ENCODE measurements around the gene FOXL3.

The FOXL3 gene

DNA sequence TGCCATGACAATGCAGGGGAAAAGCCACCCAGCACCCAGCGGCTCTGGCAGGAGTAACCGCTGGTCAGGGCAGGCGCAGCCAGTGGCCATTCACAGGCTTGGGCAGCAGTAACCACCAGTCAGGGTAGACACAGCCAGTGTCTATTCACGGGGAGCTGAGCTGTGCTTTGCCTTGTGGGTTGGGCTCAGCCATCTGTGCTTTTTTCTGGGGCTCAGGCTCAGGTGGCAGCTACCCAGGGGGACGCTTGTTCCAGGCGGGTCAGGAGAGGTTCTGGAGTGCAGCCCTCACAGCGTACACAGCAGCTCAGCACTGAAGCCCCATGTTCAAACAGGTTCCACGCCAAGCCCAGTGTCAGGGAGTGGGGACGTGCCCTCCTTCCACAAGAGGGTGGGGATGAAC is 28.5 kb downstream of the FOXL3 start:
- Histone ChIP-seq H3K36me3 (replicated peaks; ENCODE audit: low read depth, low read length) (no peaks in the 10 kb centered on the region), H3K4me2 (ENCODE audit: low read length) (no peak overlapping the region), H3K4me3 (ENCODE audit: low read length) (no peak overlapping the region), H3K9ac (ENCODE audit: low read length) (no peak overlapping the region), H3K79me2 (ENCODE audit: low read length) (no peaks in the 10 kb centered on the region), H3K27me3 (ENCODE audit: low read depth, low read length) (no peaks in the 10 kb centered on the region), H3K9me3 (ENCODE audit: insufficient read depth, low read length) (no peaks in the 10 kb centered on the region), H4K20me1 (ENCODE audit: insufficient read depth, low read length) (no peaks in the 10 kb centered on the region), H3K4me1 (ENCODE audit: low read length) (no peaks in the 10 kb centered on the region), H2AFZ (ENCODE audit: low read depth, low read length) (no peak overlapping the region), H3K27ac (ENCODE audit: low read length) (no peak overlapping the region)
- TF ChIP-seq, protein P1, sequence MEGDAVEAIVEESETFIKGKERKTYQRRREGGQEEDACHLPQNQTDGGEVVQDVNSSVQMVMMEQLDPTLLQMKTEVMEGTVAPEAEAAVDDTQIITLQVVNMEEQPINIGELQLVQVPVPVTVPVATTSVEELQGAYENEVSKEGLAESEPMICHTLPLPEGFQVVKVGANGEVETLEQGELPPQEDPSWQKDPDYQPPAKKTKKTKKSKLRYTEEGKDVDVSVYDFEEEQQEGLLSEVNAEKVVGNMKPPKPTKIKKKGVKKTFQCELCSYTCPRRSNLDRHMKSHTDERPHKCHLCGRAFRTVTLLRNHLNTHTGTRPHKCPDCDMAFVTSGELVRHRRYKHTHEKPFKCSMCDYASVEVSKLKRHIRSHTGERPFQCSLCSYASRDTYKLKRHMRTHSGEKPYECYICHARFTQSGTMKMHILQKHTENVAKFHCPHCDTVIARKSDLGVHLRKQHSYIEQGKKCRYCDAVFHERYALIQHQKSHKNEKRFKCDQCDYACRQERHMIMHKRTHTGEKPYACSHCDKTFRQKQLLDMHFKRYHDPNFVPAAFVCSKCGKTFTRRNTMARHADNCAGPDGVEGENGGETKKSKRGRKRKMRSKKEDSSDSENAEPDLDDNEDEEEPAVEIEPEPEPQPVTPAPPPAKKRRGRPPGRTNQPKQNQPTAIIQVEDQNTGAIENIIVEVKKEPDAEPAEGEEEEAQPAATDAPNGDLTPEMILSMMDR (IDR thresholded peaks at IDR 0.05; ENCODE audit: low read depth, low read length): no peak
- TF ChIP-seq EZH2phosphoT487 (IDR thresholded peaks at IDR 0.05; ENCODE audit: low read depth): no peak

DNA sequence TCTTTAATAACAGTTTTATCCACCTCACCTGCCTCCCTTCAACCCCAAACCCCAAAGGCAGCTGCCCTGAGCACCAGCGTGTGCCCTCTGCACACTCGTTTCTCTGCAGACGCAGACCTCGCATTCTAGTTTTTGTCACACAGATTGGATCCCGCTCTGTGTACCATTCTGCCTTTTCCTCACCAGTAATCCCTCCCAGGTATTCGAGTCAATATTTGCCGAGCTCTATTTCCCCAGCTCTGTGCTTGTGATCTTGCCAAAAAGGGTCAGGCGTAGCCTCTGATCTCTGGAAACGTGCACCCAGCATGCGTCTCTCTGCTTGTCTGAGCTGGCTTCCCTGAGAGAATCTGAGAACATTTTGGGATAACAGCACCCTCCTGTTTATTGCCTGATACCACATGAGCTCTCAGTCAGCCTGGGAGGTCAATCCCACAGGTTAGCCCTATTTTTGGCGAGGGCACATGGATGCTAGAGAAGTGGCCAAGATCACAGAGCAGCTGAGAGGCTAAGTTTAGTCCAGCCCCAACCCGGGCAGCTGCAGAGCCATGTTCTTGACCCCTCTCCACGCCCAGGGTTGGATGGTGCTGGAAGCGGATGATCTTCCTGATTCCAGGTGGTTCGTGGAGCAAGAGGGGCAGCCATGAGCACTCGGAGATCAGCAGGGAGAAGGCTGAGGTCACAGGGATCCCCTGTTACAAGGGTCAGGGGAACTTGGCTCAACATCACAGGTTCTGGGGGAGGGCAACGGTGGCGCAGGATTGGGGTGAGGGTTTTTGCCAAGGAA is 29.1 kb downstream of the FOXL3 start:
- H3K4me3 ChIP-seq (ENCODE audit: low read length): no peak overlapping the region
- no peaks in the 10 kb centered on the region for H3K79me2 ChIP-seq (ENCODE audit: low read length)
- no peaks in the 10 kb centered on the region for H3K4me1 ChIP-seq (ENCODE audit: low read length)
- H4K20me1 ChIP-seq (ENCODE audit: insufficient read depth, low read length): no peaks in the 10 kb centered on the region
- no peak overlapping the region for H3K9ac ChIP-seq (ENCODE audit: low read length)
- H3K36me3 ChIP-seq (replicated peaks; ENCODE audit: low read depth, low read length): no peaks in the 10 kb centered on the region
- no peak overlapping the region for H2AFZ ChIP-seq (ENCODE audit: low read depth, low read length)
- no peak overlapping the region for H3K4me2 ChIP-seq (ENCODE audit: low read length)
- no peaks in the 10 kb centered on the region for H3K9me3 ChIP-seq (ENCODE audit: insufficient read depth, low read length)
- no peak for TF ChIP-seq EZH2phosphoT487 (IDR thresholded peaks at IDR 0.05; ENCODE audit: low read depth)
- TF ChIP-seq, protein P1 (IDR thresholded peaks at IDR 0.05; ENCODE audit: low read depth, low read length): no peak
- H3K27me3 ChIP-seq (ENCODE audit: low read depth, low read length): no peaks in the 10 kb centered on the region
- no peak overlapping the region for H3K27ac ChIP-seq (ENCODE audit: low read length)

DNA sequence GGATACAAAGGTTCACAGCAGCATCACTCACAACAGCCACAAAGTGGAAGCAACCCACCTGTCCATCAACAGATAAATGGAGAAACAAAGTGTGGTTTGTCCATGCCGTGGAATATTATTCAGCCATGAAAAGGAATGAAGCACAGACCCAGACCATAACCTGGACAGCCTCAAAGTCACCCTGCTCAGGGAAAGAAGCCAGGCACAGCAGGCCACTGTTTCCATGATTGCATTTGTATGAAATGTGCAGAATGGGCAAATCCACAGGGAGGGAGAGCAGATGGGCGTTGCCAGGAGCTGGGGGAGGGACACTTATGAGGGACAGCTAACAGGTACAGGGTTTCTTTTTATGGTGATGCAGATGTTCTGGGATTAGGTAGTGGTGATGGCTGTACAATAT is 30.3 kb downstream of the FOXL3 start:
- H4K20me1 ChIP-seq (ENCODE audit: insufficient read depth, low read length): no peaks in the 10 kb centered on the region
- TF ChIP-seq, protein P1 (IDR thresholded peaks at IDR 0.05; ENCODE audit: low read depth, low read length): no peak
- TF ChIP-seq EZH2phosphoT487 (IDR thresholded peaks at IDR 0.05; ENCODE audit: low read depth): no peak
- H3K27me3 ChIP-seq (ENCODE audit: low read depth, low read length): no peaks in the 10 kb centered on the region
- H3K9me3 ChIP-seq (ENCODE audit: insufficient read depth, low read length): no peaks in the 10 kb centered on the region
- H3K36me3 ChIP-seq (replicated peaks; ENCODE audit: low read depth, low read length): no peaks in the 10 kb centered on the region
- no peak overlapping the region for H3K27ac ChIP-seq (ENCODE audit: low read length)
- no peaks in the 10 kb centered on the region for H3K79me2 ChIP-seq (ENCODE audit: low read length)
- no peak overlapping the region for H3K9ac ChIP-seq (ENCODE audit: low read length)
- no peaks in the 10 kb centered on the region for H3K4me1 ChIP-seq (ENCODE audit: low read length)
- no peak overlapping the region for H3K4me2 ChIP-seq (ENCODE audit: low read length)
- H2AFZ ChIP-seq (ENCODE audit: low read depth, low read length): no peak overlapping the region
- H3K4me3 ChIP-seq (ENCODE audit: low read length): no peak overlapping the region

DNA sequence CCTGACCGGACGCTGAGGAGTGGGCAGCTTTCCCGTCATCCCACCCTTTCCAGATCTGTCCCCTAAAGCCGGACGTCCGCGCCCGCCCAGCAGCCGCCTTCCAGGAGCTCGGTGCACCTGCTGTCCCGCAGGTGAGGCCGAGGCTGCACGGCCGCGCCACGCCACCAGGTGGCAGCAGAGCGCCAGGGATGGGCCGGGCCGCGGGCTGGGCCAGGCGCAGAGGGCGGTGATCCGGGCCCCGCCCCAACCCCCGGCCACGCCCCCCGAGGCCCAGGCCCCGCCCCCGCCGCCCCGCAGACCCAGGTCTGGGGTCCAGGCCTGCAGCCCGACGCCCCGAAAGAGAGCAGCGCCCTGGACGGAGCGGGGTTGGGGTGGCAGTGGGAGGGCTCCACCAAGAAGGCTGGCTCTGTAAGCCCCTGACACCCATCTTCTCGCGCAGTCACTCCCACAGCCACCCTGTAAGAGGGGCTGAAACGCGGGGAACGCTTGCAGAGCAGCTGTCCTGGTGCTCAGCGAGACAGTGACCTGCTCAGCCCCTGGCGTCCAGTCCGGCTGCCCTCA is 32.2 kb downstream of the FOXL3 start:
- H3K4me3 ChIP-seq (ENCODE audit: low read length): no peak overlapping the region
- no peaks in the 10 kb centered on the region for H3K79me2 ChIP-seq (ENCODE audit: low read length)
- TF ChIP-seq, protein P1 (IDR thresholded peaks at IDR 0.05; ENCODE audit: low read depth, low read length): peak; percentile 49
- TF ChIP-seq EZH2phosphoT487 (IDR thresholded peaks at IDR 0.05; ENCODE audit: low read depth): no peak
- no peak overlapping the region for H3K4me2 ChIP-seq (ENCODE audit: low read length)
- no peaks in the 10 kb centered on the region for H3K4me1 ChIP-seq (ENCODE audit: low read length)
- no peaks in the 10 kb centered on the region for H3K36me3 ChIP-seq (replicated peaks; ENCODE audit: low read depth, low read length)
- no peaks in the 10 kb centered on the region for H4K20me1 ChIP-seq (ENCODE audit: insufficient read depth, low read length)
- no peak overlapping the region for H2AFZ ChIP-seq (ENCODE audit: low read depth, low read length)
- no peak overlapping the region for H3K27ac ChIP-seq (ENCODE audit: low read length)
- no peaks in the 10 kb centered on the region for H3K27me3 ChIP-seq (ENCODE audit: low read depth, low read length)
- H3K9ac ChIP-seq (ENCODE audit: low read length): no peak overlapping the region
- H3K9me3 ChIP-seq (ENCODE audit: insufficient read depth, low read length): no peaks in the 10 kb centered on the region
